HG02938 (cell line): Measurements from ENCODE around the gene FAM9A.
"Not testable (repeated sequence)": the region's sequence is repeated elsewhere in the genome, so short reads cannot be mapped to it uniquely, and the experiment has no call there.

Source experiments
- ATAC-seq: cut with Tn5 transposase; IDR thresholded peaks from one replicate; pipeline ENCODE4 v1.9.1; 2021; ENCODE audit warnings: mild to moderate bottlenecking, moderate library complexity; ENCODE audit not compliant: unreplicated experiment

The FAM9A gene

GRCh38 chrX:8805046-8805445 is 3.9 kb upstream of the FAM9A start:
- no peak for ATAC-seq

GRCh38 chrX:8803326-8803725 is 2.1 kb upstream of the FAM9A start:
- ATAC-seq: no peak

- not testable (repeated sequence) for ATAC-seq
Observed at GRCh38 chrX:8800351-8800750, 832 bp downstream of the FAM9A start.

GRCh38 chrX:8799281-8799680 is 1.9 kb downstream of the FAM9A start:
- ATAC-seq: not testable (repeated sequence)

GRCh38 chrX:8798702-8799101 is 2.5 kb downstream of the FAM9A start:
- not testable (repeated sequence) for ATAC-seq

- ATAC-seq: not testable (repeated sequence)
Observed at GRCh38 chrX:8787119-8787518, 14.1 kb downstream of the FAM9A start.

- ATAC-seq: no peak
Observed at GRCh38 chrX:8784162-8784561, 17.0 kb downstream of the FAM9A start.

- no peak for ATAC-seq
Observed at GRCh38 chrX:8783714-8784098, 17.5 kb downstream of the FAM9A start.

GRCh38 chrX:8783097-8783713 is 18.0 kb downstream of the FAM9A start:
- ATAC-seq: no peak

GRCh38 chrX:8782595-8782994 is 18.6 kb downstream of the FAM9A start:
- no peak for ATAC-seq

- not testable (repeated sequence) for ATAC-seq
Observed at GRCh38 chrX:8781921-8782320, 19.3 kb downstream of the FAM9A start.

GRCh38 chrX:8773117-8773516 is 28.1 kb downstream of the FAM9A start:
- ATAC-seq: no peak

- no peak for ATAC-seq
Observed at GRCh38 chrX:8760021-8760420, 41.2 kb downstream of the FAM9A start.

GRCh38 chrX:8758706-8759105 is 42.5 kb downstream of the FAM9A start:
- ATAC-seq: not testable (repeated sequence)

- not testable (repeated sequence) for ATAC-seq
Observed at GRCh38 chrX:8757609-8758389, 43.4 kb downstream of the FAM9A start.

GRCh38 chrX:8755813-8756212 is 45.4 kb downstream of the FAM9A start:
- ATAC-seq: no peak

GRCh38 chrX:8755116-8755515 is 46.1 kb downstream of the FAM9A start:
- ATAC-seq: no peak

GRCh38 chrX:8749697-8750096 is 51.5 kb downstream of the FAM9A start:
- no peak for ATAC-seq

GRCh38 chrX:8748855-8749254 is 52.3 kb downstream of the FAM9A start:
- ATAC-seq: no peak

- no peak for ATAC-seq
Observed at GRCh38 chrX:8743126-8743732, 58.0 kb downstream of the FAM9A start.

GRCh38 chrX:8741981-8742380 is 59.2 kb downstream of the FAM9A start:
- no peak for ATAC-seq
